Gastroesophageal sphincter (tissue), 4 donors: ENCODE measurements around the gene PDGFA. TPM values are rescaled to one million over a fixed set of nuclear protein-coding genes. Genes with fewer than 3 reads are reported as not detected.

Experiments
- ATAC-seq: fragments of 150-250 bp; one replicate; pipeline ENCODE4 v1.9.1; 2016; ENCODE audit warnings: mild to moderate bottlenecking, moderate library complexity
- H3K27ac ChIP-seq, 4 donors: fragments of 200-600 bp; sonication (generic) in 3 of 4; 1 replicate in 3 of 4; 2 replicates in 1 of 4; pipeline ENCODE4 v1.5.1; 2016 to 2019
- H3K27me3 ChIP-seq: fragments of 200-600 bp; sonication (generic); one replicate; pipeline ENCODE4 v1.5.1; 2019
- H3K36me3 ChIP-seq, 2 donors: fragments of 200-600 bp; sonication (generic); one replicate each; pipeline ENCODE4 v1.5.1; 2019; ENCODE audit warnings: control low read depth in 1 of 2
- H3K4me1 ChIP-seq, 3 donors: fragments of 200-600 bp; sonication (generic); 1 replicate in 2 of 3; 2 replicates in 1 of 3; pipeline ENCODE4 v1.5.1; 2016 to 2019; ENCODE audit warnings: control low read depth in 2 of 3
- H3K4me3 ChIP-seq, 2 donors: fragments of 200-600 bp; sonication (generic); one replicate each; pipeline ENCODE4 v1.5.1; 2019; ENCODE audit warnings: mild to moderate bottlenecking in 1 of 2, moderate library complexity in 1 of 2
- H3K9me3 ChIP-seq, 3 donors: fragments of 200-600 bp; sonication (generic); one replicate each; pipeline ENCODE4 v1.5.1; 2017 to 2019; ENCODE audit warnings: control low read depth in 2 of 3
- EP300 ChIP-seq: sonication (generic); formaldehyde crosslinking; IDR thresholded peaks from one replicate; pipeline ENCODE4 v1.6.1; 2017; ENCODE audit warnings: antibody characterized with exemption, mild to moderate bottlenecking
- POLR2A ChIP-seq, 2 donors: fragments of 450-650 bp; IDR thresholded peaks; one replicate each; pipeline ENCODE4 v1.6.1; 2017; ENCODE audit warnings: antibody characterized with exemption in 2 of 2, mild to moderate bottlenecking in 2 of 2, moderate library complexity in 1 of 2
- POLR2AphosphoS5 ChIP-seq: sonication (generic); formaldehyde crosslinking; IDR thresholded peaks from one replicate; pipeline ENCODE4 v1.6.1; 2017; ENCODE audit warnings: antibody characterized with exemption
- WGBS, 2 donors: methylation state at CpG; one replicate each; pipeline ENCODE4 v1.1.5; 2018; ENCODE audit warnings: low coverage in 1 of 2; 5-methylcytosine and 5-hydroxymethylcytosine counted together
- total RNA-seq, 4 donors: library from RNA; depleted of rRNA; stranded (reverse); fragments of >200 nt; gene quantifications; one replicate each; pipeline ENCODE4 v1.1.0, GENCODE V29; 2016
- TF ChIP-seq, protein P1 (sequence below), 4 experiments: fragments of 200-600 bp in 2 of 4; fragments of 450-650 bp in 2 of 4; sonication (generic) in 1 of 4; IDR thresholded peaks; one replicate each; pipeline ENCODE4 v1.5.1; 2017 to 2019; ENCODE audit warnings: antibody characterized with exemption in 4 of 4, mild to moderate bottlenecking in 2 of 4, moderate library complexity in 2 of 4

PDGFA gene
- total RNA-seq, 4 donors from 2014 or later: 66.0 to 162 (median 120) TPM

DNA sequence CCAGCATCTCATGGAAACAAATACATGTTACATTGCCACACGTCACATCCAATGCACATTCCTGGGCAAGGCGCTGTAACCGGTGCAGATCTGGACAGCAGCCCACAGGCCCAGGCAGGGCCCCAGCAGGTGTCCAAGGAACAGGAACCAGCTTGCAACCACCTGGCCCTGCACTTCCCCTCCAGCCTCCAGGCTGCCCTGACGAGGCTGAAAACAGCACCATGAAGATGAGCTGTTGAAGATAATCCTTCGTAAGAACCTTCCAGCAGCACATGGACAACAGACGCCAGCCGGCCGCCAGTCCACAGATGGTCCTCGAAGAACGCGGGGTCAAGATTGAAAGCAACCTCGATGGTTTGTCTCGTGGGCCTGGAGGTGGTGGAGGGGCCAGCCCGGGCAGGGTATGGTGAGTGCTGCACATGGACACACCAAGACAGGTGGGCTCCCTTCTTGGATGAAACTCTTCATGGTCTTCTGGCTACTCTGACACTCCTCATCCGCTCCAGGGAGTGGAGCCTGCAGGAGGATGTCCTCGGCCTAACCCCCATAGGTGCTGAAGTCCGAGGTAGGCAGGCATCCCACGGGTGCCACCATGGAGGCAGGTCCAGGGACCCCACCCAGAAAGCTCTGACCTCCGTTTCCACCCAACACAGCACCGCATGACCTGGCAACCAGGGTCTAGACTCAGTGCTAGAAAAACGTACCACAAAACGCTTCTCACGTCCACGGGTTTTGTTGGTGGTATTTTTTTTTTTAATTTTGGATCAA is 22.9 kb downstream of the PDGFA start:
- TF ChIP-seq EP300 (no peak), POLR2AphosphoS5 (no peak), POLR2A (IDR thresholded peaks at IDR 0.05) (no peak)
- TF ChIP-seq, protein P1, sequence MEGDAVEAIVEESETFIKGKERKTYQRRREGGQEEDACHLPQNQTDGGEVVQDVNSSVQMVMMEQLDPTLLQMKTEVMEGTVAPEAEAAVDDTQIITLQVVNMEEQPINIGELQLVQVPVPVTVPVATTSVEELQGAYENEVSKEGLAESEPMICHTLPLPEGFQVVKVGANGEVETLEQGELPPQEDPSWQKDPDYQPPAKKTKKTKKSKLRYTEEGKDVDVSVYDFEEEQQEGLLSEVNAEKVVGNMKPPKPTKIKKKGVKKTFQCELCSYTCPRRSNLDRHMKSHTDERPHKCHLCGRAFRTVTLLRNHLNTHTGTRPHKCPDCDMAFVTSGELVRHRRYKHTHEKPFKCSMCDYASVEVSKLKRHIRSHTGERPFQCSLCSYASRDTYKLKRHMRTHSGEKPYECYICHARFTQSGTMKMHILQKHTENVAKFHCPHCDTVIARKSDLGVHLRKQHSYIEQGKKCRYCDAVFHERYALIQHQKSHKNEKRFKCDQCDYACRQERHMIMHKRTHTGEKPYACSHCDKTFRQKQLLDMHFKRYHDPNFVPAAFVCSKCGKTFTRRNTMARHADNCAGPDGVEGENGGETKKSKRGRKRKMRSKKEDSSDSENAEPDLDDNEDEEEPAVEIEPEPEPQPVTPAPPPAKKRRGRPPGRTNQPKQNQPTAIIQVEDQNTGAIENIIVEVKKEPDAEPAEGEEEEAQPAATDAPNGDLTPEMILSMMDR (IDR thresholded peaks at IDR 0.05): no peak

DNA sequence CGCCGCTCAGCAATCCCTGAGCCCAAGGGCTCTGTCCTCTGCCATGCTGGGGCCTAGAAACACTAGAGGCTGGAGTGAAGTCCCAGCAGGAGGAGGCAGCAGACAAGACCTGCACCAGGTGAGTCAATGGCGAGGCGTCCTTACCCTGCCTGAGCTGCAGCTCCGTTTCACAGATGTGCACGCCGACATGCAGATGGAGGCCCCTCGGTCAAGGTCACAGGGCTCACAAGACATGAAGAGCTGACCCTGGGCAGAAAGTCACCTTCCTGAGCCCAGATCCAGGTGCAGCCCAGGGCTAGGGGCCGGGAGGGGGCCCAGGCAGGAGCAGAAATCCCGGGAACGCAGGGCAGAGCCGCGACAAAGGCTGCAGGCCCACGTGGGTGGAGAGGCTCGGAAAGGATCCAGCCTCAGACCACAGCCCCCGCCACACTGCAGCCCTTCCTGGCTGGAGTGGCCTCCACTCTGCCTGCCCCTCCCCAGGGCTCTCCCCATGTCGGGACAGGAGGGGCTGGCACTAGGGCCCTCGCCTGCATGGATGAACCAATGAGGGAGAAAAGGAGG is 23.8 kb downstream of the PDGFA start:
- ATAC-seq: no peak
- H3K27ac ChIP-seq: no peak overlapping the region

More for the DNA sequence above, 22.9 kb downstream of the PDGFA start:
- 34 to 71% methylated on average over 2 to 6 of the region's 24 CpGs for WGBS, 2 donors
- Histone ChIP-seq H3K27me3 (no peaks in the 10 kb centered on the region), H3K36me3 (peaks cover 0 to 62% of the 10 kb centered on the region in 2 donors), H3K4me3 (no peak overlapping the region), H3K27ac (no peak overlapping the region), H3K9me3 (no peaks in the 10 kb centered on the region), H3K4me1 (peaks cover 0 to 7% (median 0%) of the 10 kb centered on the region in 3 donors)
- no peak for ATAC-seq

DNA sequence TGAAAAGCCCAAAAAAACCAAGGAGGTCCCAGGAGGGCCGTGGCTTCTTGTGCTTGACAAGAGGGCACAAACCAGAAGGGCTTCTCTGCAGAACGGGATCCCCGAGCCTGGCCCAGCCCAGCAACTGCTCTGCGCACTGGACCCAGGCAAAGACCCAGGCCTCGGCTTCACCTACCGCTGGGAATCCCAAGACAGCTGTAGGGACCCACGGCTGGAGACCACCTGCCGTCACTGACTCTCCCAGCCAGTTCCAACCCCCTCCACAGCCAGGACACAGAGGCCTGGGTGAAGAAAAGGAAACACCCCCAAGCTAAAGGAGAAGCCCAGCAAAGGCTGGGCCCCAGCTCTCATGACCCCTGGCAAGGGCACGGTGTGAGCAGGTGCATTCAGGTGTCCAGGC is 24.3 kb downstream of the PDGFA start:
- no peaks in the 10 kb centered on the region for H3K9me3 ChIP-seq
- ATAC-seq: no peak
- TF ChIP-seq EP300 (no peak), POLR2AphosphoS5 (no peak), POLR2A (IDR thresholded peaks at IDR 0.05) (no peak)
- TF ChIP-seq, protein P1 (IDR thresholded peaks at IDR 0.05): no peak
- peaks cover 0 to 49% of the 10 kb centered on the region in 2 donors for H3K36me3 ChIP-seq
- H3K4me3 ChIP-seq: no peak overlapping the region
- H3K27ac ChIP-seq: no peak overlapping the region
- peaks cover 0 to 6% (median 0%) of the 10 kb centered on the region in 3 donors for H3K4me1 ChIP-seq
- WGBS, 2 donors: 100% methylated on average over 1 of the region's 9 CpGs; no CpG with 5 or more reads in 1 of the 2 donors
- no peaks in the 10 kb centered on the region for H3K27me3 ChIP-seq

More for the DNA sequence above, 23.8 kb downstream of the PDGFA start:
- H3K36me3 ChIP-seq: peaks cover 0 to 54% of the 10 kb centered on the region in 2 donors
- no peaks in the 10 kb centered on the region for H3K27me3 ChIP-seq
- H3K4me3 ChIP-seq: no peak overlapping the region
- TF ChIP-seq POLR2A (IDR thresholded peaks at IDR 0.05): no peak
- TF ChIP-seq EP300: no peak
- no peak for TF ChIP-seq POLR2AphosphoS5
- TF ChIP-seq, protein P1 (IDR thresholded peaks at IDR 0.05): no peak
- peaks cover 0 to 6% (median 0%) of the 10 kb centered on the region in 3 donors for H3K4me1 ChIP-seq
- H3K9me3 ChIP-seq: no peaks in the 10 kb centered on the region
- WGBS, 2 donors: 100% methylated on average over 3 of the region's 18 CpGs; no CpG with 5 or more reads in 1 of the 2 donors

DNA sequence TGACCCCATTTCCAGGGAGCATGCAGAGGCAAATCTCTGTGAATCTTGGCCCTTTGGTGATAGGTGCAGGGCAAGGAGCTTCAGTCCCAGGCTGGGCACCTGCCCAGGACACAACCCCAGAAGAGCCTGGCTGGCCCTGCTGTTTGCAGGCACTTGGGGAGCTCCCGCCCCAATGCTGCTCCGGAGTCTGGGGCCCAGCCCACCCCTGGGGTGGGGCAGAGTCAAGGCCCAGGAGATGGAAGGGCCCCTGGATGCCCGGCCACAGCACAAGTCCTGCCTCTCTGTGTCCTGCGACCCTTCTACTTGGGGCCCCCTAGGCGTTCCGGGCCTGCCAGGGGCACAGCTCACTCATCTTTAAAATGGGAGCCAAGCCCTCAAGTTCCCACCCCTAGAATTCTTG is 24.7 kb downstream of the PDGFA start:
- Histone ChIP-seq H3K4me3 (no peak overlapping the region), H3K4me1 (peaks cover 0 to 6% (median 0%) of the 10 kb centered on the region in 3 donors), H3K36me3 (peaks cover 0 to 44% of the 10 kb centered on the region in 2 donors), H3K9me3 (no peaks in the 10 kb centered on the region), H3K27me3 (no peaks in the 10 kb centered on the region), H3K27ac (no peak overlapping the region)
- no CpG with 5 or more reads among the region's 6 CpGs for WGBS, 2 donors
- no peak for TF ChIP-seq EP300
- TF ChIP-seq, protein P1 (IDR thresholded peaks at IDR 0.05): no peak
- no peak for TF ChIP-seq POLR2A (IDR thresholded peaks at IDR 0.05)
- TF ChIP-seq POLR2AphosphoS5: no peak
- ATAC-seq: no peak
